ENCODE data around the gene BTBD7. TPM values are rescaled to one million over a fixed set of nuclear protein-coding genes. Genes with fewer than 3 reads are reported as not detected.
A peak's percentile ranks its signal among the peaks of the same experiment; 100 is the strongest.

The BTBD7 gene
- total and polyA plus RNA-seq, 2 of the 4 experiments (the other 2 are of a cell fraction): 11.9 to 30.5 TPM

DNA sequence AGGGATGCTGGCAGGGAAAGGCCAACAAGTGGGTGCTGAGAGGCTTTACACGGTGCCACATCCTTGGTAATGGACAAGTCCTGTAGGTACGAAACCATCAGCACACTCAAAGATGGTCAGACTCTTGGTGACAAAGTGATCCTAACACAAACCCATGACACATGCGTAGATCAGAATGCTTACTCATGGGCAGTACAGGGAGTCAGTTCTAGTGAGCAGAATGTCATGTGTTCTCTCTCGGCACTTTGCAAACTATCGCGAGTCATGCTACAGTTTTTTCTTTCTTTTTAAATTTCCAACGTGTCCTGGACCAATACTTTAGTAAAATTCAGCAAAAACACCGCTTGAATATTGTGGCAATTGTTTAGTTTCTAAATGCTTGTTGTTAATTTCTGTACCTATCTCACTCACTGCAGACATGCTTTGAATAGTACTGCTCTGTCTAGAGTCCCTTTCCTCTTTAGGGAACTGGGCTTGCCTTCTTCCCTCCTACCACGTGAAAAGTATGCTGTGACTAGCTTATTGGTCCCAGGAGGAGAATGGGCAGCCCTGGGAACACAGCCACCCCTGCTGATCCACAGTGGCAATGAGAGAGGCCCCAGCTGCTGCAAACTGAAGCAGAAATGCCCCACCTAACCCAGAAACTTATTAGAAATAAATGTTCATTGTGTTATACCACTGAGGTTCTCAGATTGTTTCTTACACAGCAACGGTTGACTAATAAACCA, 63.3 kb downstream of the BTBD7 start (continued):
- TF ChIP-seq MAZ (IDR thresholded peaks at IDR 0.05; ENCODE audit: borderline replicate concordance, low read depth, low read length) (no peak), NFE2L2 (IDR thresholded peaks at IDR 0.05; ENCODE audit: low read depth, low read length) (peak; percentile 64)

DNA sequence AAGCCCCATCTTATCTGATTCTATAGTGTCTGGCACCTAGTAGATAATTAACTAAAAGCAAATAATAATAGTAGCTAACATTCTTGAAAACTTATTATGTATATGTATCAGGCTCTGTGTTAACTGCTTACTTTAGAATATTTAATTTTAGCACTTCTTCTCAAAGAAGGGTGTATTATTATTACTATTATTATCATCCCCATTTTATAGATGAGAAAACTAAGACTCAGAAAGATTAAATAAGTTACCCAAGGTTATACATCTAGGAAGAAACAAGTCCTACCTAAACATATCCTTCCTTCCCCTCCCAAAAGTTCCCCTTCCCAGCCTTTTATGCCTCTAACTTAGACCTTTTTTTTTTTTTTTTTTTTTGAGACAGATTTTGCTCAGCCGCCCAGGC, 64.4 kb downstream of the BTBD7 start:
- no peak overlapping the region for H2AFZ ChIP-seq (replicated peaks; ENCODE audit: low read length, poor library complexity)

More for the DNA sequence above, 64.4 kb downstream of the BTBD7 start:
- Histone ChIP-seq H3K4me1 (ENCODE audit: control insufficient read depth, insufficient read depth, low read length) (peaks cover 9% of the 10 kb centered on the region), H4K91ac (ENCODE audit: insufficient read depth, low read depth, low read length) (no peak overlapping the region), H4K20me1 (ENCODE audit: insufficient read depth, low read length) (no peaks in the 10 kb centered on the region; the same call in 1 of the 2 replicates), H3K27ac (ENCODE audit: insufficient read depth, low read length) (no peak overlapping the region), H3K18ac (ENCODE audit: low read depth, low read length) (no peak overlapping the region), H2AK9ac (replicated peaks; ENCODE audit: low read depth, low read length, poor library complexity) (no peak overlapping the region), H3K4me2 (ENCODE audit: low read depth, low read length) (no peak overlapping the region), H3K56ac (ENCODE audit: extremely low read depth, insufficient read depth, low read length) (no peak overlapping the region), H2BK5ac (ENCODE audit: low read depth, low read length, poor library complexity, severe bottlenecking) (no peak overlapping the region), H3K9me1 (ENCODE audit: insufficient read depth, low read length) (peaks cover 3% of the 10 kb centered on the region), H3K79me1 (ENCODE audit: low read depth in 1 of 2, low read length in 2 of 2) (peaks cover 36 to 69% of the 10 kb centered on the region in 2 experiments), H2BK20ac (ENCODE audit: low read depth, low read length) (no peak overlapping the region), H4K8ac (ENCODE audit: low read depth in 2 of 2, low read length in 2 of 2) (no peak overlapping the region), H2BK120ac (ENCODE audit: low read depth, low read length) (no peak overlapping the region), H2BK15ac (ENCODE audit: low read depth, low read length) (no peak overlapping the region), H3K14ac (replicated peaks; ENCODE audit: low read depth, low read length) (no peak overlapping the region), H4K5ac (ENCODE audit: low read depth, low read length) (no peak overlapping the region), H2AK5ac (ENCODE audit: low read depth, low read length) (no peak overlapping the region), H3K9ac (ENCODE audit: low read depth, low read length) (no peak overlapping the region), H3K23ac (ENCODE audit: low read depth, low read length) (no peak overlapping the region), H3K4ac (ENCODE audit: low read depth, low read length) (no peak overlapping the region), H3K9me3 (ENCODE audit: control insufficient read depth, insufficient read depth, low read length) (no peaks in the 10 kb centered on the region), H3K27me3 (ENCODE audit: control insufficient read depth, insufficient read depth, low read length) (no peaks in the 10 kb centered on the region), H3K4me3 (ENCODE audit: insufficient read depth, low read depth, low read length) (no peak overlapping the region), H3K36me3 (ENCODE audit: control insufficient read depth, insufficient read depth, low read length) (peaks cover 2% of the 10 kb centered on the region)
- BruUV-seq (replicated peaks): no TSS peak
- TF ChIP-seq RCOR1 (IDR thresholded peaks at IDR 0.05; ENCODE audit: insufficient replicate concordance, low read length) (no peak), SMC3 (IDR thresholded peaks at IDR 0.05; ENCODE audit: low read depth, low read length) (no peak)
- TF ChIP-seq, protein P1, sequence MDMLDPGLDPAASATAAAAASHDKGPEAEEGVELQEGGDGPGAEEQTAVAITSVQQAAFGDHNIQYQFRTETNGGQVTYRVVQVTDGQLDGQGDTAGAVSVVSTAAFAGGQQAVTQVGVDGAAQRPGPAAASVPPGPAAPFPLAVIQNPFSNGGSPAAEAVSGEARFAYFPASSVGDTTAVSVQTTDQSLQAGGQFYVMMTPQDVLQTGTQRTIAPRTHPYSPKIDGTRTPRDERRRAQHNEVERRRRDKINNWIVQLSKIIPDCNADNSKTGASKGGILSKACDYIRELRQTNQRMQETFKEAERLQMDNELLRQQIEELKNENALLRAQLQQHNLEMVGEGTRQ (IDR thresholded peaks at IDR 0.05; ENCODE audit: low read depth, low read length): no peak
- WGBS, 2 experiments (ENCODE audit: extremely low coverage in 2 of 2, insufficient read length in 1 of 2): no CpG with 5 or more reads among the region's 1 CpG
- dilution Hi-C loops (cut with HindIII; ENCODE audit: low sequenced_read_pairs, unreplicated experiment) (no loop called here), intact Hi-C loops (cut with micrococcal nuclease) (no loop called here), in situ Hi-C loops (cut with MboI; ENCODE audit: low sequenced_read_pairs) (no loop called here)
- ChIA-PET CTCF (no interaction called here), POLR2A (ENCODE audit: unreplicated experiment) (no interaction called here)
- no peak for DNase-seq
- no peak for ATAC-seq (ENCODE audit: low read depth)

Measured in IMR-90 (cell line).